ENCODE results near the gene MYO9B. TPM values are rescaled to one million over a fixed set of nuclear protein-coding genes. Genes with fewer than 3 reads are reported as not detected.
"Not testable (repeated sequence)": the region's sequence is repeated elsewhere in the genome, so short reads cannot be mapped to it uniquely, and the experiment has no call there.

Gene MYO9B
- total RNA-seq, 1 experiment from 2014 or later = 79.4 TPM

- in situ Hi-C loops (cut with HindIII; ENCODE audit: low pct_unique_long_range_greater_than_20kb, low sequenced_read_pairs) = no loop called here
- Histone ChIP-seq H3K27me3 (ENCODE audit: control insufficient read depth, insufficient read depth, low read length) (no peaks in the 10 kb centered on the region), H3K4me1 (ENCODE audit: control insufficient read depth, insufficient read depth, low read length) (no peaks in the 10 kb centered on the region), H3K36me3 (ENCODE audit: control insufficient read depth, insufficient read depth, low read length) (peaks cover 4% of the 10 kb centered on the region; the same call in 1 of the 2 replicates), H3K4me3 (ENCODE audit: low read depth in 2 of 2, low read length in 2 of 2) (no peak overlapping the region), H3K27ac (ENCODE audit: low read length) (no peak overlapping the region), H3K9me3 (ENCODE audit: control insufficient read depth, insufficient read depth, low read depth, low read length) (no peaks in the 10 kb centered on the region)
- intact Hi-C loops (cut with micrococcal nuclease; ENCODE audit: unreplicated experiment) = no loop called here
- ATAC-seq (no peak), DNase-seq (ENCODE audit: low read depth, low spot score) (no peak)
- ChIA-PET POLR2A (no interaction called here), CTCF (no interaction called here)
- no peak for TF ChIP-seq SIN3A (IDR thresholded peaks at IDR 0.05; ENCODE audit: borderline replicate concordance, insufficient read depth, low read depth, low read length)
- TF ChIP-seq TCF7L2 (IDR thresholded peaks at IDR 0.05; ENCODE audit: low read depth, low read length) = no peak
- TF ChIP-seq REST (IDR thresholded peaks at IDR 0.05; ENCODE audit: insufficient read depth in 1 of 2, low read depth in 2 of 2, low read length in 1 of 2) = no peak
- TF ChIP-seq POLR2AphosphoS5 (IDR thresholded peaks at IDR 0.05; ENCODE audit: low read depth, low read length) = no peak
- TF ChIP-seq, protein P1, sequence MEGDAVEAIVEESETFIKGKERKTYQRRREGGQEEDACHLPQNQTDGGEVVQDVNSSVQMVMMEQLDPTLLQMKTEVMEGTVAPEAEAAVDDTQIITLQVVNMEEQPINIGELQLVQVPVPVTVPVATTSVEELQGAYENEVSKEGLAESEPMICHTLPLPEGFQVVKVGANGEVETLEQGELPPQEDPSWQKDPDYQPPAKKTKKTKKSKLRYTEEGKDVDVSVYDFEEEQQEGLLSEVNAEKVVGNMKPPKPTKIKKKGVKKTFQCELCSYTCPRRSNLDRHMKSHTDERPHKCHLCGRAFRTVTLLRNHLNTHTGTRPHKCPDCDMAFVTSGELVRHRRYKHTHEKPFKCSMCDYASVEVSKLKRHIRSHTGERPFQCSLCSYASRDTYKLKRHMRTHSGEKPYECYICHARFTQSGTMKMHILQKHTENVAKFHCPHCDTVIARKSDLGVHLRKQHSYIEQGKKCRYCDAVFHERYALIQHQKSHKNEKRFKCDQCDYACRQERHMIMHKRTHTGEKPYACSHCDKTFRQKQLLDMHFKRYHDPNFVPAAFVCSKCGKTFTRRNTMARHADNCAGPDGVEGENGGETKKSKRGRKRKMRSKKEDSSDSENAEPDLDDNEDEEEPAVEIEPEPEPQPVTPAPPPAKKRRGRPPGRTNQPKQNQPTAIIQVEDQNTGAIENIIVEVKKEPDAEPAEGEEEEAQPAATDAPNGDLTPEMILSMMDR (IDR thresholded peaks at IDR 0.05) = no peak
- no TSS peak for BruUV-seq (replicated peaks)
These were observed 85.3 kb downstream of the MYO9B start for GRCh38 chr19:17160908-17161307.

DNA sequence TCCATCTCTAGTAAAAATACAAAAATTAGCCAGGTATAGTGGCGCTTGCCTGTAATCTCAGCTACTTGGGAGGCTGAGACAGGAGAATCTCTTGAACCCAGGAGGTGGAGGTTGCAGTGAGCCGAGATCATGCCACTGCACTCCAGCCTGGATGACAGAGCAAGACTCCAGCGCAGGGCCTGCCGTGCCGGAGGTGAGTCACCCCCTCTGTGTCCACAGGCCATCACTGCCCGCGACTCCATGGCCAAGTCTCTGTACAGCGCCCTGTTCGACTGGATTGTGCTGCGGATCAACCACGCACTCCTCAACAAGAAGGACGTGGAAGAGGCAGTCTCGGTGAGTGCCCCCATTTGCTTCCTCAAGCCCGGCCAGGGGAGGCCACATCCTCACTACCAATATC, 86.6 kb downstream of the MYO9B start:
- POLR2A ChIA-PET; CTCF ChIA-PET; H3K36me3 ChIP-seq (ENCODE audit: control insufficient read depth, insufficient read depth, low read length); H3K27ac ChIP-seq (ENCODE audit: low read length); H3K27me3 ChIP-seq (ENCODE audit: control insufficient read depth, insufficient read depth, low read length); BruUV-seq (replicated peaks); H3K4me3 ChIP-seq (ENCODE audit: low read depth in 2 of 2, low read length in 2 of 2); in situ Hi-C loops (cut with HindIII; ENCODE audit: low pct_unique_long_range_greater_than_20kb, low sequenced_read_pairs); DNase-seq (ENCODE audit: low read depth, low spot score); intact Hi-C loops (cut with micrococcal nuclease; ENCODE audit: unreplicated experiment); ATAC-seq; H3K9me3 ChIP-seq (ENCODE audit: control insufficient read depth, insufficient read depth, low read depth, low read length); H3K4me1 ChIP-seq (ENCODE audit: control insufficient read depth, insufficient read depth, low read length): not testable (repeated sequence)

- Histone ChIP-seq H3K27me3 (ENCODE audit: control insufficient read depth, insufficient read depth, low read length) (no peaks in the 10 kb centered on the region), H3K27ac (ENCODE audit: low read length) (no peak overlapping the region), H3K9me3 (ENCODE audit: control insufficient read depth, insufficient read depth, low read depth, low read length) (no peaks in the 10 kb centered on the region), H3K36me3 (ENCODE audit: control insufficient read depth, insufficient read depth, low read length) (peaks cover 6% of the 10 kb centered on the region), H3K4me3 (ENCODE audit: low read depth in 2 of 2, low read length in 2 of 2) (no peak overlapping the region), H3K4me1 (ENCODE audit: control insufficient read depth, insufficient read depth, low read length) (no peaks in the 10 kb centered on the region)
- ATAC-seq = no peak
- TF ChIP-seq REST (IDR thresholded peaks at IDR 0.05; ENCODE audit: insufficient read depth in 1 of 2, low read depth in 2 of 2, low read length in 1 of 2) (no peak), SIN3A (IDR thresholded peaks at IDR 0.05; ENCODE audit: borderline replicate concordance, insufficient read depth, low read depth, low read length) (no peak), POLR2AphosphoS5 (IDR thresholded peaks at IDR 0.05; ENCODE audit: low read depth, low read length) (no peak), TCF7L2 (IDR thresholded peaks at IDR 0.05; ENCODE audit: low read depth, low read length) (no peak)
- TF ChIP-seq, protein P1 (IDR thresholded peaks at IDR 0.05) = no peak
- POLR2A ChIA-PET = no interaction called here
- DNase-seq (ENCODE audit: low read depth, low spot score) = no peak
- no TSS peak for BruUV-seq (replicated peaks)
- intact Hi-C loops (cut with micrococcal nuclease; ENCODE audit: unreplicated experiment) = no loop called here
- in situ Hi-C loops (cut with HindIII; ENCODE audit: low pct_unique_long_range_greater_than_20kb, low sequenced_read_pairs) = no loop called here
- CTCF ChIA-PET = no interaction called here
These were observed 87.0 kb downstream of the MYO9B start for GRCh38 chr19:17162580-17162979.

Data from Panc1 (cell line).